Mesenchymal stem cell (in vitro differentiated cells and primary cell): Measurements from ENCODE around the gene AP1B1.

Source experiments
- DNase-seq: peaks from one replicate; pipeline ENCODE4 v3.0.0-alpha.2; 2013
- H2AFZ ChIP-seq: one replicate; pipeline ENCODE4 v1.6.1; 2013; ENCODE audit warnings: low read depth, mild to moderate bottlenecking, control low read depth, inconsistent platforms, low read length, moderate library complexity
- H2AK5ac ChIP-seq: 2 replicates; pipeline ENCODE4 v1.6.1; 2013; ENCODE audit warnings: low read length, moderate library complexity, mild to moderate bottlenecking, inconsistent platforms; ENCODE audit not compliant: severe bottlenecking
- H2BK120ac ChIP-seq: one replicate; pipeline ENCODE4 v1.6.1; 2013; ENCODE audit warnings: low read depth, mild to moderate bottlenecking, inconsistent platforms, low read length, moderate library complexity
- H2BK12ac ChIP-seq, 2 experiments: one replicate each; pipeline ENCODE4 v1.6.1; 2013; ENCODE audit warnings: inconsistent platforms in 2 of 2, low read length in 2 of 2, mild to moderate bottlenecking in 2 of 2, moderate library complexity in 2 of 2, control low read depth in 1 of 2
- H2BK15ac ChIP-seq: one replicate; pipeline ENCODE4 v1.6.1; 2013; ENCODE audit warnings: mild to moderate bottlenecking, low read depth, inconsistent platforms; ENCODE audit not compliant: poor library complexity, severe bottlenecking
- H2BK5ac ChIP-seq: 2 replicates; pipeline ENCODE4 v1.6.1; 2013; ENCODE audit warnings: low read depth, mild to moderate bottlenecking, low read length, control low read depth, inconsistent platforms; ENCODE audit not compliant: poor library complexity, severe bottlenecking
- H3K14ac ChIP-seq, 2 experiments: one replicate each; pipeline ENCODE4 v1.6.1; 2013; ENCODE audit warnings: inconsistent platforms in 2 of 2, low read length in 2 of 2, control low read depth in 1 of 2, mild to moderate bottlenecking in 1 of 2, moderate library complexity in 1 of 2
- H3K18ac ChIP-seq, 2 experiments: one replicate each; pipeline ENCODE4 v1.6.1; 2013; ENCODE audit warnings: inconsistent platforms in 2 of 2, low read length in 2 of 2, control low read depth in 1 of 2, low read depth in 1 of 2, mild to moderate bottlenecking in 1 of 2
- H3K23ac ChIP-seq, 2 experiments: one replicate each; pipeline ENCODE4 v1.6.1; 2013; ENCODE audit warnings: inconsistent platforms in 2 of 2, low read length in 2 of 2, mild to moderate bottlenecking in 2 of 2, moderate library complexity in 2 of 2, control low read depth in 1 of 2
- H3K27ac ChIP-seq: 2 replicates; pipeline ENCODE4 v1.5.1; 2013; ENCODE audit warnings: mild to moderate bottlenecking, moderate library complexity, low read length, control low read depth, inconsistent platforms; ENCODE audit not compliant: poor library complexity, severe bottlenecking
- H3K27me3 ChIP-seq, 2 experiments: 2 replicates each; pipeline versions ENCODE4 v1.6.1 to v1.7.0; 2013; ENCODE audit warnings: low read length in 2 of 2, mild to moderate bottlenecking in 2 of 2, moderate library complexity in 2 of 2, control low read depth in 1 of 2, inconsistent platforms in 1 of 2; ENCODE audit not compliant: control insufficient read depth in 1 of 2, insufficient read depth in 1 of 2
- H3K36me3 ChIP-seq, 2 experiments: 2 replicates each; pipeline versions ENCODE4 v1.6.1 to v1.7.0; 2013; ENCODE audit warnings: low read length in 2 of 2, control low read depth in 1 of 2, inconsistent platforms in 1 of 2, low read depth in 1 of 2, mild to moderate bottlenecking in 1 of 2; ENCODE audit not compliant: insufficient read depth in 2 of 2, control insufficient read depth in 1 of 2
- H3K4ac ChIP-seq, 2 experiments: one replicate each; pipeline ENCODE4 v1.6.1; 2013; ENCODE audit warnings: inconsistent platforms in 2 of 2, low read length in 2 of 2, mild to moderate bottlenecking in 2 of 2, moderate library complexity in 2 of 2, control low read depth in 1 of 2, low read depth in 1 of 2
- H3K4me1 ChIP-seq: 2 replicates; pipeline ENCODE4 v1.6.1; 2013; ENCODE audit warnings: low read depth, low read length, control low read depth; ENCODE audit not compliant: control insufficient read depth, insufficient read depth
- H3K4me2 ChIP-seq: 2 replicates; pipeline ENCODE4 v1.6.1; 2013; ENCODE audit warnings: low read length, mild to moderate bottlenecking, inconsistent platforms; ENCODE audit not compliant: poor library complexity, severe bottlenecking
- H3K4me3 ChIP-seq, 2 experiments: 2 replicates each; pipeline versions ENCODE4 v1.5.1 to v1.7.0; 2013; ENCODE audit warnings: low read length in 2 of 2, mild to moderate bottlenecking in 2 of 2, control low read depth in 1 of 2, low read depth in 1 of 2; ENCODE audit not compliant: insufficient read depth in 1 of 2
- H3K79me1 ChIP-seq: replicated peaks from 2 replicates; pipeline ENCODE4 v1.6.1; 2013; ENCODE audit warnings: mild to moderate bottlenecking, control low read depth, low read length, inconsistent platforms; ENCODE audit not compliant: poor library complexity, severe bottlenecking
- H3K9ac ChIP-seq: 2 replicates; pipeline ENCODE4 v1.7.0; 2013; ENCODE audit warnings: mild to moderate bottlenecking, low read length, moderate library complexity
- H3K9me3 ChIP-seq: 2 replicates; pipeline ENCODE4 v1.7.0; 2013; ENCODE audit warnings: mild to moderate bottlenecking, low read length; ENCODE audit not compliant: control insufficient read depth
- H4K8ac ChIP-seq: one replicate; pipeline ENCODE4 v1.6.1; 2013; ENCODE audit warnings: inconsistent platforms, mild to moderate bottlenecking, low read length, moderate library complexity
- H4K91ac ChIP-seq: one replicate; pipeline ENCODE4 v1.6.1; 2013; ENCODE audit warnings: mild to moderate bottlenecking, low read length, inconsistent platforms
- WGBS: methylation state at CpG from one replicate; pipeline ENCODE4 v1.1.7; 2013; ENCODE audit warnings: mixed read lengths; 5-methylcytosine and 5-hydroxymethylcytosine counted together

The AP1B1 gene

GRCh38 chr22:29388759-29389090 lies 355 bp upstream of the AP1B1 start:
- Histone ChIP-seq H3K9me3 (no peaks in the 10 kb centered on the region), H3K23ac (no peak overlapping the region), H3K18ac (no peak overlapping the region), H2BK15ac (peak overlapping the region; percentile 45), H3K27ac (no peak overlapping the region), H3K36me3 (peaks cover 4 to 12% of the 10 kb centered on the region in 2 experiments), H3K4me3 (peak overlapping the region; percentile 41 to 91), H2AFZ (peak overlapping the region; percentile 86), H3K4ac (peak overlapping the region in 1 of 2 experiments; percentile 61), H4K91ac (no peak overlapping the region), H2AK5ac (no peak overlapping the region), H3K9ac (peak overlapping the region; percentile 91), H2BK5ac (no peak overlapping the region), H2BK120ac (no peak overlapping the region), H2BK12ac (no peak overlapping the region), H3K79me1 (peaks cover 23% of the 10 kb centered on the region), H3K4me1 (peaks cover 12% of the 10 kb centered on the region), H3K14ac (no peak overlapping the region), H3K4me2 (peak overlapping the region; percentile 95), H3K27me3 (no peaks in the 10 kb centered on the region), H4K8ac (peak overlapping the region; percentile 92)
- 0% methylated on average over 3 of the region's 9 CpGs for WGBS
- no peak for DNase-seq

GRCh38 chr22:29386708-29387107 lies 1.7 kb downstream of the AP1B1 start:
- Histone ChIP-seq H3K4me1 (peaks cover 12% of the 10 kb centered on the region), H3K14ac (no peak overlapping the region), H4K8ac (no peak overlapping the region), H2BK120ac (no peak overlapping the region), H3K9me3 (no peaks in the 10 kb centered on the region), H2BK12ac (no peak overlapping the region), H2BK5ac (no peak overlapping the region), H3K18ac (no peak overlapping the region), H3K36me3 (peaks cover 4 to 13% of the 10 kb centered on the region in 2 experiments), H3K9ac (no peak overlapping the region), H3K4me2 (no peak overlapping the region), H3K4me3 (no peak overlapping the region), H3K79me1 (peaks cover 29% of the 10 kb centered on the region), H2AFZ (no peak overlapping the region), H2BK15ac (no peak overlapping the region), H3K27ac (no peak overlapping the region), H3K27me3 (no peaks in the 10 kb centered on the region), H2AK5ac (no peak overlapping the region), H4K91ac (no peak overlapping the region), H3K23ac (no peak overlapping the region), H3K4ac (no peak overlapping the region)
- WGBS = 92% methylated on average over 8 of the region's 8 CpGs
- peak; percentile 1 for DNase-seq

- no peak overlapping the region for H3K23ac ChIP-seq
- H3K36me3 ChIP-seq = peaks cover 4 to 13% of the 10 kb centered on the region in 2 experiments
- H3K27ac ChIP-seq = no peak overlapping the region
- H2BK120ac ChIP-seq = no peak overlapping the region
- no peak overlapping the region for H3K14ac ChIP-seq
- no peaks in the 10 kb centered on the region for H3K27me3 ChIP-seq
- H2AK5ac ChIP-seq = no peak overlapping the region
- H3K4me2 ChIP-seq = no peak overlapping the region
- H2BK12ac ChIP-seq = no peak overlapping the region
- WGBS = 95% methylated on average over 4 of the region's 4 CpGs
- no peak overlapping the region for H3K4ac ChIP-seq
- peaks cover 36% of the 10 kb centered on the region for H3K79me1 ChIP-seq
- no peak for DNase-seq
- H4K8ac ChIP-seq = no peak overlapping the region
- no peaks in the 10 kb centered on the region for H3K9me3 ChIP-seq
- no peak overlapping the region for H3K9ac ChIP-seq
- no peak overlapping the region for H2BK15ac ChIP-seq
- no peak overlapping the region for H4K91ac ChIP-seq
- H2AFZ ChIP-seq = no peak overlapping the region
- H2BK5ac ChIP-seq = no peak overlapping the region
- H3K4me3 ChIP-seq = no peak overlapping the region
- peaks cover 13% of the 10 kb centered on the region for H3K4me1 ChIP-seq
- H3K18ac ChIP-seq = no peak overlapping the region
Measured at GRCh38 chr22:29385748-29386147, 2.6 kb downstream of the AP1B1 start.

GRCh38 chr22:29385151-29385704 lies 3.1 kb downstream of the AP1B1 start:
- peaks cover 41% of the 10 kb centered on the region for H3K79me1 ChIP-seq
- no peak overlapping the region for H3K4me3 ChIP-seq
- H3K18ac ChIP-seq = no peak overlapping the region

More at GRCh38 chr22:29385151-29385704, 3.1 kb downstream of the AP1B1 start:
- no peak overlapping the region for H2BK15ac ChIP-seq
- H2BK120ac ChIP-seq = no peak overlapping the region
- no peak for DNase-seq
- H3K9ac ChIP-seq = no peak overlapping the region
- H3K4ac ChIP-seq = no peak overlapping the region
- no peak overlapping the region for H2BK5ac ChIP-seq
- peak overlapping the region; percentile 25 for H4K8ac ChIP-seq
- H3K14ac ChIP-seq = no peak overlapping the region
- H3K4me1 ChIP-seq = peaks cover 15% of the 10 kb centered on the region
- H3K27me3 ChIP-seq = no peaks in the 10 kb centered on the region
- no peak overlapping the region for H2AK5ac ChIP-seq
- peaks cover 4 to 13% of the 10 kb centered on the region in 2 experiments for H3K36me3 ChIP-seq
- no peak overlapping the region for H2AFZ ChIP-seq
- no peak overlapping the region for H3K4me2 ChIP-seq
- H3K27ac ChIP-seq = no peak overlapping the region
- H4K91ac ChIP-seq = no peak overlapping the region
- no peaks in the 10 kb centered on the region for H3K9me3 ChIP-seq
- WGBS = 98% methylated on average over 3 of the region's 3 CpGs
- H2BK12ac ChIP-seq = no peak overlapping the region
- no peak overlapping the region for H3K23ac ChIP-seq
